Loucy (cell line): ENCODE measurements around the gene KCNA5.

Experiments
- CTCF ChIP-seq: fragments of 200-600 bp; sonication (generic); conservative IDR thresholded peaks from 2 replicates; pipeline ENCODE4 v1.5.1; 2014; ENCODE audit warnings: mild to moderate bottlenecking, antibody characterized with exemption, low read length
- EZH2phosphoT487 ChIP-seq: fragments of 200-600 bp; IDR thresholded peaks from 2 replicates; pipeline ENCODE4 v1.6.1; 2018; ENCODE audit warnings: antibody characterized with exemption, mild to moderate bottlenecking, moderate library complexity, borderline replicate concordance

- TF ChIP-seq CTCF, result no peak
- TF ChIP-seq EZH2phosphoT487, result no peak
Observed at GRCh38 chr12:5027046-5027821, 16.4 kb upstream of the KCNA5 start.
